HL-60 (cell line): ENCODE data around the gene OARD1.

ENCODE experiments used
- DNase-seq, 2 experiments: peaks; one replicate each; pipeline ENCODE4 v3.0.0-alpha.2; 2010 to 2020; ENCODE audit warnings: low read depth in 1 of 2, low spot score in 1 of 2
- H3K27ac ChIP-seq: fragments of 250-450 bp; sonication (Bioruptor Pico); replicated peaks from 2 replicates; pipeline ENCODE4 v1.5.1; 2020; ENCODE audit warnings: mild to moderate bottlenecking, moderate library complexity
- H3K27me3 ChIP-seq: fragments of 250-450 bp; sonication (Bioruptor Pico); 2 replicates; pipeline ENCODE4 v1.5.1; 2021; ENCODE audit warnings: mild to moderate bottlenecking, moderate library complexity; ENCODE audit not compliant: insufficient read depth, poor library complexity, severe bottlenecking
- H3K4me3 ChIP-seq: replicated peaks from 2 replicates; pipeline ENCODE4 v1.5.1; 2011; ENCODE audit warnings: mild to moderate bottlenecking, control low read depth, low read length; ENCODE audit not compliant: insufficient read depth
- GABPA ChIP-seq: IDR thresholded peaks from 2 replicates; pipeline ENCODE4 v1.6.1; 2012; ENCODE audit warnings: low read depth
- POLR2AphosphoS5 ChIP-seq: IDR thresholded peaks from 2 replicates; pipeline ENCODE4 v1.6.1; 2012; ENCODE audit warnings: low read depth
- SPI1 ChIP-seq: IDR thresholded peaks from 2 replicates; pipeline ENCODE4 v1.6.1; 2012; ENCODE audit warnings: low read depth, mild to moderate bottlenecking, borderline replicate concordance
- TF ChIP-seq, protein P1 (sequence below): IDR thresholded peaks from 2 replicates; pipeline ENCODE4 v1.6.1; 2012; ENCODE audit warnings: low read depth; ENCODE audit not compliant: insufficient replicate concordance
- TF ChIP-seq, protein P2 (sequence below): IDR thresholded peaks from one replicate; pipeline ENCODE4 v1.5.1; 2011; ENCODE audit warnings: low read length, control low read depth, inconsistent platforms; ENCODE audit not compliant: insufficient read depth

OARD1 gene

DNA sequence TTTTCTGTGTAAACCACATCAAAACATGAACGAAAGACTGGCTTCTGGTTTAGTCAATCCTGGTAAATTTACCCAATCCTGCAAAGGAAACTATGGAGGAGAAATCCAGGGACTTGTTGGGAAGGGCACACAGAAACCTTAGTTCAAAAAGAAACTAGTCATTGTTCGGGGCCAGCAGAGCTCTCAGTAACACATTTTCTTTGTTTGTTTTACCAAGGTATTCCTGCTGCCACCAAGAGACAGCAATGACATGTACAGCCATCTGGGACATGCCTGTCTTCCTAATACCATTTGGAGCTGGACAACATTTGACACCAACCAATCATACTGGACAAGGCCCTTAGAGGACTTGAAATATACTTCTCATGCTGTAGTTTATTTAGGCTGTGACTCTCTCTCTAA is 8.3 kb downstream of the OARD1 start:
- Histone ChIP-seq H3K27ac (no peak overlapping the region), H3K4me3 (no peak overlapping the region), H3K27me3 (no peaks in the 10 kb centered on the region)
- no peak for DNase-seq
- no peak for TF ChIP-seq POLR2AphosphoS5
- TF ChIP-seq SPI1: no peak
- TF ChIP-seq, protein P1, sequence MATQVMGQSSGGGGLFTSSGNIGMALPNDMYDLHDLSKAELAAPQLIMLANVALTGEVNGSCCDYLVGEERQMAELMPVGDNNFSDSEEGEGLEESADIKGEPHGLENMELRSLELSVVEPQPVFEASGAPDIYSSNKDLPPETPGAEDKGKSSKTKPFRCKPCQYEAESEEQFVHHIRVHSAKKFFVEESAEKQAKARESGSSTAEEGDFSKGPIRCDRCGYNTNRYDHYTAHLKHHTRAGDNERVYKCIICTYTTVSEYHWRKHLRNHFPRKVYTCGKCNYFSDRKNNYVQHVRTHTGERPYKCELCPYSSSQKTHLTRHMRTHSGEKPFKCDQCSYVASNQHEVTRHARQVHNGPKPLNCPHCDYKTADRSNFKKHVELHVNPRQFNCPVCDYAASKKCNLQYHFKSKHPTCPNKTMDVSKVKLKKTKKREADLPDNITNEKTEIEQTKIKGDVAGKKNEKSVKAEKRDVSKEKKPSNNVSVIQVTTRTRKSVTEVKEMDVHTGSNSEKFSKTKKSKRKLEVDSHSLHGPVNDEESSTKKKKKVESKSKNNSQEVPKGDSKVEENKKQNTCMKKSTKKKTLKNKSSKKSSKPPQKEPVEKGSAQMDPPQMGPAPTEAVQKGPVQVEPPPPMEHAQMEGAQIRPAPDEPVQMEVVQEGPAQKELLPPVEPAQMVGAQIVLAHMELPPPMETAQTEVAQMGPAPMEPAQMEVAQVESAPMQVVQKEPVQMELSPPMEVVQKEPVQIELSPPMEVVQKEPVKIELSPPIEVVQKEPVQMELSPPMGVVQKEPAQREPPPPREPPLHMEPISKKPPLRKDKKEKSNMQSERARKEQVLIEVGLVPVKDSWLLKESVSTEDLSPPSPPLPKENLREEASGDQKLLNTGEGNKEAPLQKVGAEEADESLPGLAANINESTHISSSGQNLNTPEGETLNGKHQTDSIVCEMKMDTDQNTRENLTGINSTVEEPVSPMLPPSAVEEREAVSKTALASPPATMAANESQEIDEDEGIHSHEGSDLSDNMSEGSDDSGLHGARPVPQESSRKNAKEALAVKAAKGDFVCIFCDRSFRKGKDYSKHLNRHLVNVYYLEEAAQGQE: no peak
- TF ChIP-seq, protein P2, sequence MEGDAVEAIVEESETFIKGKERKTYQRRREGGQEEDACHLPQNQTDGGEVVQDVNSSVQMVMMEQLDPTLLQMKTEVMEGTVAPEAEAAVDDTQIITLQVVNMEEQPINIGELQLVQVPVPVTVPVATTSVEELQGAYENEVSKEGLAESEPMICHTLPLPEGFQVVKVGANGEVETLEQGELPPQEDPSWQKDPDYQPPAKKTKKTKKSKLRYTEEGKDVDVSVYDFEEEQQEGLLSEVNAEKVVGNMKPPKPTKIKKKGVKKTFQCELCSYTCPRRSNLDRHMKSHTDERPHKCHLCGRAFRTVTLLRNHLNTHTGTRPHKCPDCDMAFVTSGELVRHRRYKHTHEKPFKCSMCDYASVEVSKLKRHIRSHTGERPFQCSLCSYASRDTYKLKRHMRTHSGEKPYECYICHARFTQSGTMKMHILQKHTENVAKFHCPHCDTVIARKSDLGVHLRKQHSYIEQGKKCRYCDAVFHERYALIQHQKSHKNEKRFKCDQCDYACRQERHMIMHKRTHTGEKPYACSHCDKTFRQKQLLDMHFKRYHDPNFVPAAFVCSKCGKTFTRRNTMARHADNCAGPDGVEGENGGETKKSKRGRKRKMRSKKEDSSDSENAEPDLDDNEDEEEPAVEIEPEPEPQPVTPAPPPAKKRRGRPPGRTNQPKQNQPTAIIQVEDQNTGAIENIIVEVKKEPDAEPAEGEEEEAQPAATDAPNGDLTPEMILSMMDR: no peak
- TF ChIP-seq GABPA: no peak

DNA sequence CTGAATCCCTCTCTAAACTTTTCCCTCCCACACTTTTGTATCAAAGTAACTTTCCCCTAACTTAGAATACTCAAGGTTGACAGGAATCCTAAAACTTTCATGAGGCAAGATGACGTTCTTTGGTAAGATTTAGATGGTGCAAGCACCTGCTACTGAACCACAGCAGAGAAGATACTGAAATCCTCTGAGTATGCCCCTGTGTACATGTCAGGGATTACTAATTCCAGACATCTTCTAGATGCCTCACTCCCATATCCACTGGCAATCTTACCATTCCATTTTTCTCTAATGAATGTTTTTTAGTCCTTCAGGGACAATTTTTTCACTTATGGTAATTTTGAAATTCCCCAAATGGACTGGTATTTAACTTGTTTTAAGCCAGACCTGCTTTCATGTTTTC is 10.1 kb downstream of the OARD1 start:
- TF ChIP-seq GABPA (no peak), SPI1 (no peak), POLR2AphosphoS5 (no peak)
- TF ChIP-seq, protein P1: no peak
- TF ChIP-seq, protein P2: no peak
- no peak overlapping the region for H3K27ac ChIP-seq
- no peaks in the 10 kb centered on the region for H3K27me3 ChIP-seq
- no peak for DNase-seq
- no peak overlapping the region for H3K4me3 ChIP-seq

DNA sequence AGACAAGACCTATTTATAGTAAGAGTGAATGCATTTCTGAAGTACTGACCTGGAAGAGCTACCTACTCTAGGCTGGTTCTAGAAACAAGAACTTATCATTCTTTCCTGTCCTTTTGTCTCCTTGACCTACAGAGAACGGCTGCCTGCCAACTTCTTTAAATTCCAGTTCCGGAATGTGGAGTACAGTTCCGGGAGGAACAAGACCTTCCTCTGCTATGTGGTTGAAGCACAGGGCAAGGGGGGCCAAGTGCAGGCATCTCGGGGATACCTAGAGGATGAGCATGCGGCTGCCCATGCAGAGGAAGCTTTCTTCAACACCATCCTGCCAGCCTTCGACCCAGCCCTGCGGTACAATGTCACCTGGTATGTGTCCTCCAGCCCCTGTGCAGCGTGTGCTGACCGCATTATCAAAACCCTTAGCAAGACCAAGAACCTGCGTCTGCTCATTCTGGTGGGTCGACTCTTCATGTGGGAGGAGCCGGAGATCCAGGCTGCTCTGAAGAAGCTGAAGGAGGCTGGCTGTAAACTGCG is 10.9 kb downstream of the OARD1 start:
- Histone ChIP-seq H3K27ac (no peak overlapping the region), H3K27me3 (no peaks in the 10 kb centered on the region), H3K4me3 (no peak overlapping the region)
- no peak for DNase-seq
- no peak for TF ChIP-seq GABPA
- no peak for TF ChIP-seq SPI1
- TF ChIP-seq, protein P2: no peak
- TF ChIP-seq POLR2AphosphoS5: no peak
- TF ChIP-seq, protein P1: no peak
